Endothelial cell of umbilical vein (primary cell): Measurements from ENCODE around the gene HECTD4.

Experiments
- CTCF ChIP-seq, 2 donors: IDR thresholded peaks; 1 replicate in 1 of 2; 2 replicates in 1 of 2; pipeline ENCODE4 v1.5.1; 2011; ENCODE audit warnings: low read length in 2 of 2, mild to moderate bottlenecking in 2 of 2, moderate library complexity in 2 of 2, control low read depth in 1 of 2, inconsistent platforms in 1 of 2, low read depth in 1 of 2; ENCODE audit not compliant: insufficient read depth in 1 of 2; ENCODE audit errors: extremely low read depth in 1 of 2
- JUN ChIP-seq: IDR thresholded peaks from 2 replicates; pipeline ENCODE4 v1.6.1; 2011; ENCODE audit warnings: borderline replicate concordance, low read depth; ENCODE audit not compliant: insufficient read length, insufficient read depth
- MAX ChIP-seq: IDR thresholded peaks from 2 replicates; pipeline ENCODE4 v1.6.1; 2011; ENCODE audit not compliant: insufficient read depth, insufficient read length
- POLR2A ChIP-seq: IDR thresholded peaks from 2 replicates; pipeline ENCODE4 v1.6.1; 2012; ENCODE audit warnings: low read depth, mild to moderate bottlenecking, control low read depth, low read length
- POLR2AphosphoS5 ChIP-seq: IDR thresholded peaks from 2 replicates; pipeline ENCODE4 v1.6.1; 2012; ENCODE audit warnings: low read depth, mild to moderate bottlenecking, control low read depth, low read length, moderate library complexity; ENCODE audit not compliant: insufficient read depth

DNA sequence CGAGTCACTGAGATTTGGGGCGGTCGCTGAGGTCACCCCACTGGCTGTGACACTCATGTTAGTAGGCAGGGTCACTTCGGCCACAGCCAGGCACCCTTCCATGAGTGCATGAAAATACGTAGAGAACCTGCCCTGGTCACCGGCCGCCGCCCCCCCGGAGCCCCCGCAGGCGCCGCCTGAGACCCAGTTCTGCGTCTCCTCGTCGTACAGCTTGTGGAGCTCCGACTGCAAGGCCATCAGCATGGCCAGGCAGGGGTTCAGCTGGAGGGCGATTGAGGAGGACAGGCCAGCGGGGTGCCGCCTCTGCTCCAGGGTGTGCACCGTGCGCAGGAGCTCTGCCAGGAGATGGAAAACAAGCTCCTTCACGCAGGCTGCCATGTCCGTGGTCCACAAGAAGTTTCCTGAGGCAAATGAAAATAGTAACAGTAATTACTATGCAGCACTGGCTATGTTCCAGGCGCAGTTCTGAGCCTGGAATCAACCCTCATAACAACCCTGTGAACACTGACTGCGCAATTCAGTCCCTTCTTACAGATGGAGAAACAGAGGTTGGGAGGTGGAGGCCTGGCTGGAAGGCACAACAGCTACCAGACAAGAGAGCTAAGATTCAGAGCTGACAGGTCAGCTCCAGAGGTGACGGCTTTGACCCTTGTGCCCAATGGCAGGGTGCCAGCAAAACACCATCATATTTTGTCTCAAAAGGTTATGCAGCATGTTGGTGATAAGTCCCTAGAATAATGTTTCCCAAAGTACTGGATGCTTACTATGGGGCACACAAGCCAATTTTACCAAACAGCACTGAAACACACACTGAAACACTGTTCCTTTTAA, 196.9 kb downstream of the HECTD4 start:
- no peak for TF ChIP-seq POLR2A
- TF ChIP-seq CTCF (IDR thresholded peaks at IDR 0.05; ENCODE audit: extremely low read depth in 1 of 2, insufficient read depth in 1 of 2, low read depth in 1 of 2, low read length in 2 of 2): no peak
- TF ChIP-seq MAX: no peak
- TF ChIP-seq POLR2AphosphoS5: no peak
- no peak for TF ChIP-seq JUN
